GM19324 (cell line): ENCODE measurements around the gene FBXW2.
"Not testable (repeated sequence)": the region's sequence is repeated elsewhere in the genome, so short reads cannot be mapped to it uniquely, and the experiment has no call there.

Experiments used
- ATAC-seq: cut with Tn5 transposase; IDR thresholded peaks from one replicate; pipeline ENCODE4 v1.9.1; 2021; ENCODE audit warnings: mild to moderate bottlenecking, moderate library complexity; ENCODE audit not compliant: unreplicated experiment, low FRiP score

Gene FBXW2

DNA sequence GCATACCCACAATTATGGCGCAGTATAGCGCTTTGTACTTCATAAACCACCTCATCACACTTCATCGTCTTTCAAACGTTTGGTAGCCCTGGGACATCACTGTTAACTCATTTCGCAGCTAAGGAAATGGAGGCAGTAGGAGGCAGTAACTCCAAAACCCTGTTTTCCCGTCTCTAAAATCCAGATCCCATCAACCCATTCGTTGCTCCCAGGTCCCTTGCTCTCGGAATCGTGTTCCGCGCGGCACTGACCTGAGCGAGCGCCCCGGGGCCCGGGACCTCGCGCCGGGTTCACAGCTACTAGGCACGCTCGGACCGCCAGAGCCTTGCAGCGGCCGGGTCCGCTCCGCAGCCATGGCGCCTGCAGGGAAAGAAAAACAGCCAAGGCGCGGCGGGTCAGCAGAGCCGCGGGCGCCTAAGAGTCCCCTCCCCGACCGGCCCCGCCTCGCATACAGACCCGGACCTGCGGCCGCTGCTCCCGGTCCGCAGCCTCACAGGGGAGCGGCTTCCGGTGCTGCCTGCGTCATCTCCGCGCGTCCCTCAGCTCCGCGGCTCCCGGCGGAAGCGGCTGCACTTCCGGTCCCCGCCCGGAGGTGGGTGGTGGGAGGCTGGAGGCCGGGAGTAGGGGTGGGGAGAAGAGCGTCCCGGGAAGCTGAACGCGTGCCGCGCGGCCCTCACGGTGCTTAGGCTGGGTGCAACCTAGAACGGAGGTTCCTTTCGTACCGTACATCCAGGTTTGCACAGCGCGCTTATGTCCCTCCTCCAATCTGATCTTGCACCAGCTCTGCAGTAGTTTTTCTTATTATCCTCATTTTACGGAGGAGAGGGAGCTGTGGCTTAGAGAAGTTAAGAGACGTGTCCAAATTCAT is at the start of gene FBXW2:
Gene FBXW2, minus strand, starts transcription at position 519 of the 868 bp plus-strand sequence. CDS start 5,158 bp downstream, outside the sequence.
- ATAC-seq: peak; percentile 95

DNA sequence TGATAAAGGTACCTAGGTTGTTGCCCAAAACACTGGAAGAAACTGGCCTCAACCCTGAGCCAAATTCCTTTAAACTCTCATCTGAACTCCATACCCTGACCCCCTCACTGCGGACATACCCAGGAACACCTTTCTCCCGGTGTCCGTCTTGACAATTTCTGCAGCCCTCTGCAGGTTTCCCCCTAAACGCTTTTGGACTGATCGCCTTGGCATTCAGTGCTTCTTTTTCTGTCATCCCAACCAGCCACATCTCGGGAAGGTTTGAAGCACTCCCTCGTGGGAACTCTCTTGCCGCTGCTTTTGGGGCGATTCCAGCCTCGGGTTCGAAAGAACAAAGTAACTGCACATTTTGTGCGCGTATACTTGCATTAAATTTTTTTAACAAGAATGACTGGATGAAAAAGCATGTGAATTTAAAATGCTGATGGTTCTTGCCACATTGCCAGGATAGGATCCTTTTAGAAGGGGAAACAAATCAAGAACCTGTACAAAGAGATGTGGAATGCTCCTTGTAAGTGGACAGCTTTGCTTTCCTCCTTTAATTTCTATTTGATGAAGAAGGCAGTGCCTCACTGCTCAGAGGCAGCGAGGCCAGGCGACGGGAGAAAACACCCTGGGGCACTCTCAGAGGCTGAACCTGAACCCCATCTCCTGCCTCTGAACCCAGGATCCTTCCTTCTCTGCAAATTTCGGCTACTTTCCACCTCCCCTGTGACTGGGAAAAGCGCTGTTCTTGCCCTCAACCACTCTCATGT is 48.9 kb upstream of the FBXW2 start:
- no peak for ATAC-seq

GRCh38 chr9:120839146-120839545 is 45.9 kb upstream of the FBXW2 start:
- ATAC-seq: no peak

DNA sequence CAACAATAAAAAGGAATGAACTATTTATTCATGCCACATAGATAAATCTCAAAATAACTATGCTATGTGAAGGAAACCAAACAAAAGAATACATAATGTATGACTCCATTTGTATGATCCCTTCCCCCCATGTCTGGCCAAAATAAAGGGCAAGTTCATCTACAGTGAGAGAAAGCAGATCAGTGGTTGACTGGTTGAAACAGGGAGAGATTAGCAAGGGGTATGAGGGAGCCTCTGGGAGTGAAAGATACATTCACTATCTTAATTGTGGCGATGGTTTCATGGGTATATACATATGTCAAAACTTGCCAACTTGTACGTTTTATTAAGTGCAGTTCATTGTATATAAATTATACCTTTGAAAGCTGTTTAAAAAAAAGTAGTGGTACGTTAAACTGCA is 44.7 kb upstream of the FBXW2 start:
- no peak for ATAC-seq

DNA sequence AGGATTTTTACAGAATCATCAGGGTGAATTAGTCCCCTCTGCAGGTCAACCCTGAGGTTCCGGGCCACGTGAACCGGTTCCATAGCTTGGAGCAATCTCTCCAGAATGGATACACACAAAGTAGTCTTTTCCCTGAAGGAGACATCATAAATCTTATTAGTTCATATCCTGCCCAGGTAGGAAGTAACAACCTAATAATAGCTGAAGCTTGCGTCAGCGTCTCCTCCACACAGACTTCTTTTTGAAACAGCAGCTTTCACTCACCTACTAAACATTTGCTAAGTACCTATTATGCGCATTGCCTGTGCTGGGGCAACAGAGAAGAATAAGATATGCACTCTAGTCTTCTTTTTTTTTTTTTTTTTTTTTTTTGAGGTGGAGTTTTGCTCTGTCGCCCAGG is 40.1 kb upstream of the FBXW2 start:
- ATAC-seq: no peak

DNA sequence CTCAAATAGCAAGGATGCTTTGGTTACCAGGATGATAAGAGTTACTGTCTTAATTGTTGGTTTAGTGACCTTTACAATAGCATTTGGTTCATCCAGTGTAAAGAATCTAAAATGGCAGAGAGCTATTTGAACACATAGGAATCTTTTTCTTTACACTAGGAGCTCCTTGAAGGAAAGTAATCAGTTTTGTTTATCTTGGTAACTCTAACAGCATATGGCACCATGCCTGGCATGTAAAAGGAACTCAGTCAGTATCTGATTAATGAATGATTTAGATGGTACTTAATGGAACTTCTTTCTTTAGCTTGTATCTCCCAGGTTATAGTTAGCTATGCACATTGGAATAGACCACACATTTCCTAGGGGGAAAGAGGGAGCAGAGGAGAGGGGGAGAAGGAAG is 39.6 kb upstream of the FBXW2 start:
- no peak for ATAC-seq

GRCh38 chr9:120830865-120831264 is 37.6 kb upstream of the FBXW2 start:
- ATAC-seq: no peak

GRCh38 chr9:120830151-120830550 is 36.9 kb upstream of the FBXW2 start:
- ATAC-seq: no peak

GRCh38 chr9:120829650-120830049 is 36.4 kb upstream of the FBXW2 start:
- ATAC-seq: no peak

DNA sequence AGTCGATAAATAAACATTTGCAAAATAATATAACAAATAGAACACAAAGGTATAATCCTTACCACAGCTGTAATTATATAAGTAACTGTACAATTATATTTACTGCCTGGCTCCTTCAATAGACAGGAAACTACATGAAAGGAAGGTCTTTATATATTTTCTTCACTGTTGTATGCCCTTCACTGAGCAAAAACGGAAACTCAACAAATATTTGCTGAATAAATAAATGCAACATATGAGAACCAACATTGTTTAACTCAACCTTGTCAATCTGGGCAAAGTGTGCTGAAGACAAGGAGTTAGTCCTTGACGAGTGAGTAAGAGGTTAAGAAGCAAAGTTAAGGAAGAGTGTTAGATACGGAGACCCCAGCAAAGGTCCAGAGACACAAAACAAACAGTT is 26.9 kb upstream of the FBXW2 start:
- no peak for ATAC-seq

DNA sequence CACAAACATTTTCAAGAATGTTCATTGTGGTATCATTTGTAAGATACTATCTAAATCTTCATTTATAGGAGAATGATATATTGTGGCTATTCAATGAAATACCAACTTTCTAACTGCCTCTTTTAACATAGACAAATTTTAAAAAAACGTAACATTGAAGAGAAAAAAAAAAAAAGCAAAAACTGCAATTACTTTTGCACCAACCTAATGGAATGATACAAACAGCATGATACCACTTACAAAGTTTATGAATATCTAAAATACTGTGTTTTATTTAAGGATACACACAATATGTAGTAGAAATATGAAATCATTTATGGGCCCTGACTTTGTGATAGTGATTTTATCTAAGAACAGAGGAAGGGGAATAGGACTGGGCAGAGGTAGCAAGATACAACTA is 25.4 kb upstream of the FBXW2 start:
- no peak for ATAC-seq

GRCh38 chr9:120815075-120815474 is 21.9 kb upstream of the FBXW2 start:
- no peak for ATAC-seq

- no peak for ATAC-seq
Measured at GRCh38 chr9:120808931-120809330, 15.7 kb upstream of the FBXW2 start.

GRCh38 chr9:120807607-120808379 is 14.6 kb upstream of the FBXW2 start:
- no peak for ATAC-seq

GRCh38 chr9:120804784-120805363 is 11.7 kb upstream of the FBXW2 start:
- ATAC-seq: not testable (repeated sequence)

- ATAC-seq: no peak
Measured at GRCh38 chr9:120801441-120801840, 8.2 kb upstream of the FBXW2 start.

GRCh38 chr9:120791161-120791560 is 2.1 kb downstream of the FBXW2 start:
- ATAC-seq: no peak

DNA sequence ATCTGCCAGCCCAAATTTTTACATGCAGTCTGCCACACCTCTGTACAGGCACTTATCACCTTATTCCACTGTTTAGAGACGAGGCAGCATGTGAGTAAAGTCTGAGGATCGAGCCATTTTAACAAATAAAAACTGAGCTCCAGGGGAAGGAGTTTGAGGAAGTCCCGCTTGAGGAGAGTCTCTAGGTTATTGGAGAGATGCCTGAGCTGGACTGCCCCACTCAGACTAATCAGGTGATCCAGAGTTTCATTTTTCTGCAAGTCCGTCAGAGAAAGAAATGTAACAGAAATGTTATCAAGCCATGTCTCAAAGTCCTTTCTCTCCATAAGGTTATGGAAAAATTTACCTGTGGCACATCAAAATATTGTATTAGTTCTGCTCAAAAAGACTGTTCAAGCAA is 5.3 kb downstream of the FBXW2 start:
- no peak for ATAC-seq

DNA sequence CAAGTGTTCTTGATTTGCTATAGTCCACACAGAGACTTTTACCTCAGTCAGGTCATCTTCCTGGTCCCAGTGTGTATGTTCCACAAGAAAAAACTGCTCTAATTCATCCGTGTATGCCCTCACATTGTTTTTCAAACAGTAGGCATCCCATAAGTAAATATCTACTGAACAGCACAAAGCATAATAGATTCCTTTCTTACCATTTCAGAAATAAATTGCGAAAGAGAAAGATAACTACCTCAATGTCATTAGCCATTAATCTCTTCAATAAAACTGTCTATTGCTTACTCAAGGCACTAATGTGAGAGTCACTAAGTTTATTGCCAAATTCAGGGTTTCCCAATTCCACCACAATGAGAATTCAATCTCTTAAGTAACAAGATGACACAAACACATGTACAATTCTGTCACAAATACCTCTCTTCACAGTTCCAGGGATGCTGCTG is 9.6 kb downstream of the FBXW2 start:
- no peak for ATAC-seq

DNA sequence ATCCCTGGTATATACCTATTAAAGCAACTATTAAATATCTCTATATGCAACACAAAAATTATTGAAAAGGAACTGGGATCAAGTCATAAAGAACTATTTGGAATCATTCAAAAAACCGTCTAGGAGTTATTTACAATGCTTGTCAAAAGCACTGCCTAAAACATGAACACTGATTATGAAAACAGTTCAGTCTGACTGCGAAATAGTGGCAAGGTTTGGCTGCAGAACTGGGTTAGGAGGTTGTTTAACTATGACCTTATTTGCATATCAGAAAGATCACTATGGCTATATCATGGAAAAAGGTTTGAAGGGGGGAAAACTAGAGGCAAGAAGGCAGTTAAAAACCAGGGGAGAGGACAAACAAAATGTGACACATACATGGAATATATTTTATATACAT is 12.0 kb downstream of the FBXW2 start:
- ATAC-seq: no peak

- no peak for ATAC-seq
Measured at GRCh38 chr9:120780367-120780766, 12.8 kb downstream of the FBXW2 start.
